AG09309 (cell line): ENCODE data around the gene MRGPRD.

ENCODE experiments used
- DNase-seq: peaks from one replicate; pipeline ENCODE4 v3.0.0-alpha.2; 2010; ENCODE audit warnings: low read depth
- H3K4me3 ChIP-seq: 2 replicates; pipeline ENCODE4 v1.5.1; 2011; ENCODE audit warnings: mild to moderate bottlenecking, low read depth, low read length, moderate library complexity; ENCODE audit not compliant: control insufficient read depth
- TF ChIP-seq, protein P1 (sequence below): IDR thresholded peaks from 2 replicates; pipeline ENCODE4 v1.5.1; 2011; ENCODE audit warnings: mild to moderate bottlenecking, low read depth, low read length, inconsistent platforms; ENCODE audit not compliant: insufficient read depth, control insufficient read depth; ENCODE audit errors: missing control alignments

The MRGPRD gene

GRCh38 chr11:69011624-69012091, 30.9 kb upstream of the MRGPRD start:
- no peak for DNase-seq
- TF ChIP-seq, protein P1, sequence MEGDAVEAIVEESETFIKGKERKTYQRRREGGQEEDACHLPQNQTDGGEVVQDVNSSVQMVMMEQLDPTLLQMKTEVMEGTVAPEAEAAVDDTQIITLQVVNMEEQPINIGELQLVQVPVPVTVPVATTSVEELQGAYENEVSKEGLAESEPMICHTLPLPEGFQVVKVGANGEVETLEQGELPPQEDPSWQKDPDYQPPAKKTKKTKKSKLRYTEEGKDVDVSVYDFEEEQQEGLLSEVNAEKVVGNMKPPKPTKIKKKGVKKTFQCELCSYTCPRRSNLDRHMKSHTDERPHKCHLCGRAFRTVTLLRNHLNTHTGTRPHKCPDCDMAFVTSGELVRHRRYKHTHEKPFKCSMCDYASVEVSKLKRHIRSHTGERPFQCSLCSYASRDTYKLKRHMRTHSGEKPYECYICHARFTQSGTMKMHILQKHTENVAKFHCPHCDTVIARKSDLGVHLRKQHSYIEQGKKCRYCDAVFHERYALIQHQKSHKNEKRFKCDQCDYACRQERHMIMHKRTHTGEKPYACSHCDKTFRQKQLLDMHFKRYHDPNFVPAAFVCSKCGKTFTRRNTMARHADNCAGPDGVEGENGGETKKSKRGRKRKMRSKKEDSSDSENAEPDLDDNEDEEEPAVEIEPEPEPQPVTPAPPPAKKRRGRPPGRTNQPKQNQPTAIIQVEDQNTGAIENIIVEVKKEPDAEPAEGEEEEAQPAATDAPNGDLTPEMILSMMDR, result no peak
- peak overlapping the region; percentile 69 for H3K4me3 ChIP-seq

- peak; percentile 46 for DNase-seq
- TF ChIP-seq, protein P1, result no peak
- peak overlapping the region; percentile 69 for H3K4me3 ChIP-seq
Observed at GRCh38 chr11:69010964-69011623, 30.3 kb upstream of the MRGPRD start.

DNA sequence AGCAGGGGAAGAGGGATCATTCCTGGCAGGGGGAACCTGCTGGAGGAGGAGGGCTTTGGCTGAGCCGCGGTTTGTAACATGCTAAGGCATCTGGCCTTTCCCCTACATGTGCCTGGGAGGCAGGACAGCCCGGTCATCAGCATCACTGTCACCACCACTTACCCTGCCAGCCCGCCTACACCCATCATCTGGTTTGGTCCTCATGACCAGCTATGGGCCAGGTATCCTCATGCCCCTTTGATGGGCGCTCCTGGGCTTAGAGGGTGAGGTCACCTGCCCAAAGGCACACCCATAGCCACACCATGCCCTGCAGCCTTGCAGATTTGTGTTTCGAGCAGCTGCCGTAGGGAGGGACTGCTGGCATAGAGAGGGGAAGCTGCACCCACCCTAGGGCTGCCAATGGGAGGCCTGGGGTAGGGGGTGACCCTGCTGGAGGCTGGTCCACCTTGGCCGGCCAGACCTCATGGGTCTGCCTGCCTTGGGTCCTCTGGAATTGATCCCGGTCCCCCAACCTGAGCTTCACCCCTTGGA, 29.6 kb upstream of the MRGPRD start:
- H3K4me3 ChIP-seq, result peak overlapping the region; percentile 36
- TF ChIP-seq, protein P1, result no peak
- DNase-seq, result no peak

DNA sequence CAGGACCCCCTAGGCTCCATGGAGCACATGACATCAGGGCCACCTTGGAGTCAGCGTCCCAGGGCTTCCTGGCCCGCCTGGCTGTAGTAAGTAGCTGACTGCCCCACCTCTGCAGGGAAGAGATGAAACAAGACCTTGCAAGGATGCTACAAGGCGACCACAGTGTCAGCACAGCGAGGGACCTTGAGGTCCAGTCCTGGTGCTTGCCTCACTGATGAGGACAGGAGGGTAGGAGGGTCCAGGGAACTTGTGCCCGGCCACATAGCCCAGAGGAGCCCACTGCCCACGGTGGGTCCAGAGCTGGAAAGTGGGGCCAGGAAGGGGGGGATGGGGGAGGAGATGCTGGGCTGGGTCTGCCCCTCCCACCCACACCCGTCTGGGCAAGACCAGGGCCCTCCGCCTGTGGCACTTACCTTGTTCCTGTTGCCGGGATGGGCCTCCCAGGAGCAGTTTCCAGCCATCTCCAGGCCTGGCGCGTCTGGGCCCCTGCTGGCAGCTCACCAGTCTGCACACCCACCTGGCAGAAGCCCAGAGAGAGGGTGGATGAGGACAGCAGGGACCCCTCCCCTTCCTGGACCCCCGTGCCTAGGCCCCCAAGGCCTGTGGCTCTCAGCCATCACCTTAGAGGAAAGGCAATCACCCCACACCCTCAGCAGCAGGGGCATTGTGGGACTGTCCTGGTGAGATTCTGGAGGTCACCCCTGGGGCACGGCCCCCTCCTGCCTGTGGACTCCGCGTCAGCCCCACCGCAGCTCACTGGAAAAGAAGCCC, 28.8 kb upstream of the MRGPRD start:
- no peak overlapping the region for H3K4me3 ChIP-seq
- TF ChIP-seq, protein P1, result no peak
- no peak for DNase-seq

GRCh38 chr11:69008737-69009440, 28.1 kb upstream of the MRGPRD start:
- TF ChIP-seq, protein P1, result no peak
- peak; percentile 89 for DNase-seq
- H3K4me3 ChIP-seq, result peak overlapping the region; percentile 3; the same call in 1 of the 2 replicates

DNA sequence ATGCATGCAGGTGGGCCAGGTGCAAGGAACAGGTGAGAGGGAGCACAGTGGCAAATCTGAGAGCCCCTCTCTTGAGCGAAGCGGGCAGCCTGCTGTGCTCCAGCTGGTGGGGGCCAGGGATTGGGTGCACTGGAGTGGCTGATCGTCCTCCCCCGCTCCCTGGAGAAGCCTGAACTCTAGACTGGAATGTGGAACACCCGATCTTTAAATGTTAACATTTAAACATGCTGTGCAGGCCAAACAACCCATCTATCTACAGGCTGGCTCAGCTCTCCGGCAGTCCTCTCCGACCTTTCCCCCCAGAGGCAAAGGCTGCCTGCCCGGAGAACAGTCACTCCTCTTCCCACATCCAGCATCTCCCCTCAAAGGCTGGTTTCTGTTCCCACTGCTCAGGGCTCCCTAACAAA, 27.2 kb upstream of the MRGPRD start:
- DNase-seq, result no peak
- H3K4me3 ChIP-seq, result no peak overlapping the region
- TF ChIP-seq, protein P1, result no peak
